MV-4-11 (cell line): ENCODE results near the gene IDH3G.
"Not testable (repeated sequence)": the region's sequence is repeated elsewhere in the genome, so short reads cannot be mapped to it uniquely, and the experiment has no call there.

ENCODE experiments used
- DNase-seq: peaks from one replicate; lab custom pipeline; 2025; lab: John Stamatoyannopoulos, UW

The IDH3G gene

DNA sequence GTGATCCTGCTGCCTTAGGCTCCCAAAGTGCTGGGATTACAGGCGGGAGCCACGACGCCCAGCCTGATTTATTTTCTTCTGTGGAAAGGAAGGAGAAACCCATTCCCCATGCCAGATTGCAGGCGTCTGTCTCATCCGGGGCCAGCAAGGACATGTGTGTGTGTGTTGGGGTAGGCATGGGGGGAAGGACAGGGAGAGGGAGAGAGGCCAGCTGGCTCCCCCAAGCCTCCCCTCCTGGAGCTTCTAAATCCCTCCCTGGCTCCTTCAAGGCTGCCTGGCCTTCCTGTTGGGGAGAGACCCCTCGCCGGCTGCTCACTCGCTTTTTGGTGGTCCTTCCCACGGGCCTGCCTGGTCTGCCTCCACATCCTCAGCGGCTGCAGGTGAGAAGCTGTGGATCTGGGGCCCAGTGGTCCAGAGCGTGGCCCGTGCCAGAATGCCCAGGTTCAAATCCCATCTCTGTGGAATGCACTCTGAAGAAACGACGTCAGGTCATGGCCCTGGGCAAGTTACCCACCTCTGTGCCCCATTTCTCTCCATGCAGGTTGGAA is 31.5 kb downstream of the IDH3G start:
- no peak for DNase-seq

DNA sequence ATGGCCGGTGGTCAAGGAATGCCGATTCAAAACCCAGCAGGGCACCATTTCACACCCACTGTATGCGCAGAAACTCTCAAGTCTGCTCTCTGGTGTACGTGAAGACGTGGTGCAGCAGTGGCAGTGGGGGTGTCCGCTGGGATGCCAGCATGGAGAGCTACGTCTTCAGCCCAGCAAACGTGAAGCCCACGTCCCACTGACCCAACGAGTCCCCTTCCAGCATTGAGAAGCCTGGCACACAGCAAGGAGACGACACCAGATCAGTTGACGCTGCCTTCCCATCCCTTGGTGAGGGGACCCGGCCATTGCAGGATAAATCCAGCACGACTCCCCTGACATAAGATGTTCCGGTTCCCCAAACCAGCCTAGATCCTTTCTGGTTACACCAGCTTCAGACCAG is 32.3 kb downstream of the IDH3G start:
- DNase-seq = no peak

DNA sequence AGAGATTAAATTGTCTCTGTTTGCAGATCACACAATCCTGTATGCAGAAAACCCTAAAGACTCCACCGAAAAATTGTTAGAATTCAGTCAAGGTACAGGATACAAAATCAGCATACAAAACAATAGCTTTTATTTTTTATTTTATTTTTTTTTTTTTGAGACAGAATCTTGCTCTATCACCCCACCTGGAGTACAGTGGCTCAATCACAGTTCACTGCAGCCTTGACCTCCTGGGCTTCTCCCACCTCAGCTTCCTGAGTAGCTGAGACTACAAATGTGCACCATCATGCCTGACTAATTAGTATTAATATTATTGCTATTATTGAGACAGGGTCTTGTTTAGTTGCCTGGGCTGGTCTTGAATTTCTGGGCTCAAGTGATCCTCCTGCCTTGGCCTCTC is 39.0 kb downstream of the IDH3G start:
- no peak for DNase-seq

DNA sequence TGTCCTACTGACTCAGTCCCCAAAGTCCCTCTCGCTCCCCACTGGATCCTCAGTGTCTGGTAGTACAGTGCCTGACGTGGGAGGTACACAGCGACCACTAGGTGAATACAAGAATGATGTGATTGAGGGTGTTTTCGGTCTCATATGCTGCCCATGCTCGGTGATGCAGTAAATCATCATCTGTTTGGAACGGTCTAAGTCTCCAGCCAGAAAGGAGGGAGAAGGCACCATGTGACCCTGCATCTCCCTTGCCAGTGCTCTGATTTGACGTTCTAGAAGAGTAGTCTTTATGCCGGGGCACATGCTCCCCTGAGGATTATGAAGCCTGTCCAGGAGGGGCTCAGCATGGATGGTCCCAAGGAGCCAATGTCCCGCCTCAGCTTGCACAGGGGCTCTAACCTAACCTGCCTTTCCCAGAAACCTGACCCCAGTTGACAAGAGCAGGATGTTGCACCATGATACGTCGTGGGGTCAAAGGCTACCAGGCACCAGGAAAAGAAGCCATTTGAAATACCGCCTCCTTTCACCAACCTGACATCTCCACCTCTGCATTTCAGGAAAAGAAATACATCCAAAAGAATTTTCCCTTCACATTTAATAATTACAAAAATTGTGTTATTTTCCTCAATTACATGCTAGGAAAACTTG is 43.9 kb downstream of the IDH3G start:
- DNase-seq = no peak

DNA sequence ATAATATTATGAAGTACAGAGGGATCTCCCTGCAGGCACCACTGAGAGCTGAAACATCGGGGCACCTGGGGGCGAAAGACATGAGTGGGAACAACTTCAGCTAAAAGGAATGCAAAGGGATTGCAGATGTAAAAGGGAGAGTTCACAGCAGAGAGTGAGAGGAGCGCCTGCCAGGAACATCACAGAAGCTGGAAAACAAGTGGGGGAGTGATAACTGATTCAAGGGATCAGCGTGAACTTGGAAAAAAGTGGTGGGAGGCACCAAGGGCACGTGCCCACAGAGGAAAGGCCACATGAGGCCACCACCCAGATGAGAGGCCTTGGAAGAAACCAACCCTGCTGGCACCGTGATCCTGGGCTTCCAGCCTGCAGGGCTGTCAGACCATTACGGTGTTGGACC is 45.2 kb downstream of the IDH3G start:
- DNase-seq = not testable (repeated sequence)

DNA sequence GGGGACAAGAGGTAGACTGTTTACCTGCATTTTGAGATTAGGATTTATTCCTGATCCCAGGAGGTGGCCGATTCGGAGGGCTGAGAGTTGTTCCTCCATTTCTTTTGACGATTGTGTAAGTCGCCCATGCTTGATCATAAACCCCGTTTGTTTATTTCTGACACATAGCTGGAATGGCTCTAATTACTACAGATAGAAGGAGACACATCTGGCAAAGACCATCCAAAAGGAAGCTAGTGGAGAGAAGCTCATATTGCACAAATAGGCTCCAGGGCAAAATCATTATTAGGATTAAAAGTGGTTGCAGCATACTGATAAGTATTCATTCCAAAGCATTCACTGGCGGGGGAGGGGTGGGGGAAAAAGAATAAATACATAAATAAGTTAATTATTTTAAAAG is 47.2 kb downstream of the IDH3G start:
- DNase-seq = not testable (repeated sequence)

DNA sequence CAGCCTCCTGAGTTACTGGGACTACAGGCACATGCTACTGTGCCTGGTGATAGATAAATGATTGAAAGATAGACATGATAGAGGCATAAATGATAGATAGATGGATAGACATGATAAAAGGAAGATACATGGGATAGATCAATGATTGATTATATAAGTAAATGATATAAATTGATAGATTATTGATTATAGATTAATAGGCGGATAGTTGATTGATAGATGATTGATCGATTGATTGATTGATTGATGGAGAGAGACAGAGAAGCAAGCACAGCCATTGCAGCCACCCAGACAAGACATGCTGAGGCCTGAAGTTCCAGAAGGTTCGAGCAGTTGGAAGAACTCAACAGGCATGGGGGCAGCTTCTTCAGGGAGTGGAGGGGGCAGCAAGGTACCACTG is 47.8 kb downstream of the IDH3G start:
- DNase-seq = no peak

- DNase-seq = not testable (repeated sequence)
Measured at GRCh38 chrX:153745067-153745433, 49.1 kb downstream of the IDH3G start.

GRCh38 chrX:153744210-153745066 is 49.7 kb downstream of the IDH3G start:
- no peak for DNase-seq

- not testable (repeated sequence) for DNase-seq
Measured at GRCh38 chrX:153743468-153744209, 50.5 kb downstream of the IDH3G start.

DNA sequence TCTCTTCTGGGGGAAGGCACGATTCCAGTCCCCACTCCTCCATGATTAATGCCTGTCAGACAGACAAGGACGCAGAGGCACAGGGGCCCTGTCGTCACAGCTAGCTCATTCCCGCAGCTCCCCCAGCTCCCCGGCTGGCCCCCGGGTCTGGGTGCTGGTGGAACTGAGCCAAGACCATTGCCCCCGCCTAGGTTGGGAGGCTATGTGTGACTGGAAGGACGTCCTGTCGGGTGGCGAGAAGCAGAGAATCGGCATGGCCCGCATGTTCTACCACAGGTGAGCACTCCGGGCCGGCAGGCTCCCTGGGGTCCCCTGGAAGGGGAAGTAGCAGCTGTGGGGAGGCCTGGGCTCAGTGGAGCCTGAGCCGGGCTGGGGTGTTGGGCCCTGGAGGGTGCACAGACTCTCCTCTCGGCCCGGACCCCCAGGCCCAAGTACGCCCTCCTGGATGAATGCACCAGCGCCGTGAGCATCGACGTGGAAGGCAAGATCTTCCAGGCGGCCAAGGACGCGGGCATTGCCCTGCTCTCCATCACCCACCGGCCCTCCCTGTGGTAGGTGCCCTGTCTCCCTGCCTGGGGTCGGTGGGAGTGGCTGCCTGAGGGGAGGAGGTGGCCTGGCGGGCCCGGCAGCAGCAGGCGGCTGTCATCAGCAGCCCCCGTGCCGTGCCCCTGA is 51.2 kb downstream of the IDH3G start:
- DNase-seq = not testable (repeated sequence)

- not testable (repeated sequence) for DNase-seq
Measured at GRCh38 chrX:153742111-153742510, 52.1 kb downstream of the IDH3G start.

- no peak for DNase-seq
Measured at GRCh38 chrX:153741446-153741845, 52.7 kb downstream of the IDH3G start.

DNA sequence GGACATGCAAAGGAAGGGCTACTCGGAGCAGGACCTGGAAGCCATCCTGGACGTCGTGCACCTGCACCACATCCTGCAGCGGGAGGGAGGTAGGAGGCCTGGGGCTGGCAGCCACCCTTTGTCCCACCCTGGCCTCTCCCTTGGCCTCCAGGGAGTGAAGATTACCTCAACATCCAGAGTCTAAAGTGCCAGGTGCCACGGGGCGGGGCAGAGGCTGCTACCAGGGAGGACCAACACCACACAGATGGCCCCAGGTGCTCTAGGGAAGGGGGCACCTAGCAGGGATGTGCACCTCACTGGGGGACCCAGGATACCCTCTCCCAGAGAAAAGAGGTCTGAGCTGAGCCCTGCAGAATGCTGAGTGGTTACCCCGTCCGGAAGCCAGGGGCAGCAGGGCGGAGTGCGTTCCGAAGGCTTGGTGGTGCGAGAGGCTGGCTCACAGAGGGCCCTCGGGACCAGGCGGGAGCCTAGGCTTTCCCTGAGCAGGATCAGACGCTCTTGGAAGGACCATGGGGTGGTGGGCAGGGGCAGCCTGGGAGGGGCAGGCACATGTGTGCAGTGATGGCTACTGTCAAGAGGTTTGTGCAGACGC is 53.4 kb downstream of the IDH3G start:
- no peak for DNase-seq

GRCh38 chrX:153739754-153740486 is 54.3 kb downstream of the IDH3G start:
- no peak for DNase-seq

- no peak for DNase-seq
Measured at GRCh38 chrX:153738056-153738605, 56.0 kb downstream of the IDH3G start.

DNA sequence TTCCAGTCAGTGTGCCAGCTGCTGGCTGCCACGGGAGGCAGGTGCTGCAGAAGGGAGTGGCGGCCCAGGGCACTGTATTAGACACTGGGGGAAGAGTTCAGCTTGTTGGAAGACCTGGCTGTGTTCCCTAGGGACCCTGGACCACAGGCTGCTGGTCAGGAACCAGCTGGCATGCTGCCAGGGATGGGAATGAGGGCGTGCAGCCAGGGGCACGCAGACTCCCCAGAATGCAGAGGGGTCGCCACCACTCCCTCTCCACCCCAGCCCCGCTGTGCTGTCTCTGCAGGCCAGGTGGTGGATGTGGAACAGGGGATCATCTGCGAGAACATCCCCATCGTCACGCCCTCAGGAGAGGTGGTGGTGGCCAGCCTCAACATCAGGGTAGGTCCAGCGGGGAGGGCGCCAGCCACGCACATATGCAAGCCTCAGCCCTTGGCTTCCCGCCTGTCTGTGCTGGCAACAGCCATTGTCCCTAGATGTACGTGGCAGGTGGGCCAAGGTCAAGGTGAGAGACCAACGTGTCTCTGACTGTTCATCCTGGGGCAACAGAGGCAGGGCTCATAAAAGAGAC is 57.2 kb downstream of the IDH3G start:
- no peak for DNase-seq

DNA sequence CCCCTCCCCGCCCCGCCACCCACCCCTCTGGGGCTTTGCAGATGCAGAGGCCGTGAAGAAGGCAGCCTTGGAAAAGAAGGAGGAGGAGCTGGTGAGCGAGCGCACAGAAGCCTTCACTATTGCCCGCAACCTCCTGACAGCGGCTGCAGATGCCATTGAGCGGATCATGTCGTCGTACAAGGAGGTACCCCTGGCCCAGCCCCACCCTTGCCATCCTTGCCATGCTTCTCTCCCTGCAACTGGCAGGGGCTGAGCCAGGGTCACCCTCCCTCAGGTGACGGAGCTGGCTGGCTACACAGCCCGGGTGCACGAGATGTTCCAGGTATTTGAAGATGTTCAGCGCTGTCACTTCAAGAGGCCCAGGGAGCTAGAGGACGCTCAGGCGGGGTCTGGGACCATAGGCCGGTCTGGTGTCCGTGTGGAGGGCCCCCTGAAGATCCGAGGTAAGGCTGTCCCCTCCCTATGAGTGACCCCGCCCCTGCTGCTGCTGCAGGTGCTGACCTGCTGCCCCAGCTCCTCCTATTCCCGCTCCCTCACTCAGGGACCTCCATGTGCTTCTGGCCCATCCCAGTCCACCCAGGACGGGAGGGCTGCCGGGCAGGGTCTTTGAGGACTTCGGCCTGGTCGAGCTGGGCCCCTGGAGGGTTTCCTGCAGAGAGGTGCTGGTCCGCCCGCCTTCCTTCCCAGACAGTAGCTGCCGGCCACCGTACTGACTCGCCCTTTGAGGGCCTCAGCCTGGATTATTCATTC is 57.9 kb downstream of the IDH3G start:
- DNase-seq = no peak
